SK-N-SH treated with all-trans-retinoic acid at 6 μM for 48 hours (cell line): Measurements from ENCODE around the gene BORCS6.

ENCODE experiments used
- ESRRG ChIP-seq: fragments of 250-450 bp; sonication (Bioruptor Pico); IDR thresholded peaks from 2 replicates; pipeline ENCODE4 v1.6.1; 2021; ENCODE audit warnings: mild to moderate bottlenecking
- PPARA ChIP-seq: fragments of 250-450 bp; sonication (Bioruptor Pico); IDR thresholded peaks from 2 replicates; pipeline ENCODE4 v1.5.0; 2020; ENCODE audit warnings: mild to moderate bottlenecking, borderline replicate concordance
- SNAI2 ChIP-seq: fragments of 250-450 bp; sonication (Bioruptor Pico); IDR thresholded peaks from 2 replicates; pipeline ENCODE4 v1.5.0; 2020; ENCODE audit warnings: mild to moderate bottlenecking, moderate library complexity
- TCF4 ChIP-seq: fragments of 250-450 bp; sonication (Bioruptor Pico); IDR thresholded peaks from 2 replicates; pipeline ENCODE4 v1.8.0; 2021; ENCODE audit warnings: mild to moderate bottlenecking, moderate library complexity, borderline replicate concordance
- TOX ChIP-seq: fragments of 250-450 bp; sonication (Bioruptor Pico); IDR thresholded peaks from 2 replicates; pipeline ENCODE4 v1.8.0; 2021; ENCODE audit warnings: mild to moderate bottlenecking, moderate library complexity, borderline replicate concordance
- ZC3H10 ChIP-seq: fragments of 250-450 bp; sonication (Bioruptor Pico); IDR thresholded peaks from 2 replicates; pipeline ENCODE4 v1.5.1; 2021; ENCODE audit warnings: mild to moderate bottlenecking, moderate library complexity
- ZFP3 ChIP-seq: fragments of 250-450 bp; sonication (Bioruptor Pico); IDR thresholded peaks from 2 replicates; pipeline ENCODE4 v1.5.0; 2020; ENCODE audit warnings: mild to moderate bottlenecking, moderate library complexity
- ZNF565 ChIP-seq: fragments of 450-650 bp; formaldehyde crosslinking; conservative IDR thresholded peaks from 2 replicates; pipeline ENCODE4 v1.5.0; 2020; ENCODE audit warnings: low read depth, mild to moderate bottlenecking, moderate library complexity
- ZNF70 ChIP-seq: fragments of 450-650 bp; formaldehyde crosslinking; IDR thresholded peaks from 2 replicates; pipeline ENCODE4 v1.5.0; 2020; ENCODE audit warnings: mild to moderate bottlenecking, moderate library complexity
- TF ChIP-seq, protein P1 (sequence below): fragments of 250-450 bp; sonication (Bioruptor Pico); IDR thresholded peaks from 2 replicates; pipeline ENCODE4 v1.8.0; 2021; ENCODE audit warnings: low read depth, mild to moderate bottlenecking, moderate library complexity, borderline replicate concordance
- TF ChIP-seq, protein P2 (sequence below): fragments of 250-450 bp; sonication (Bioruptor Pico); IDR thresholded peaks from 2 replicates; pipeline ENCODE4 v1.5.1; 2021; ENCODE audit warnings: mild to moderate bottlenecking, moderate library complexity
- TF ChIP-seq, protein P3 (sequence below): fragments of 250-450 bp; sonication (Bioruptor Pico); IDR thresholded peaks from 2 replicates; pipeline ENCODE4 v1.5.0; 2020; ENCODE audit warnings: mild to moderate bottlenecking, moderate library complexity
- TF ChIP-seq, protein P4 (sequence below): fragments of 250-450 bp; sonication (Bioruptor Pico); IDR thresholded peaks from 2 replicates; pipeline ENCODE4 v1.5.1; 2020; ENCODE audit warnings: low read depth, mild to moderate bottlenecking, moderate library complexity
- TF ChIP-seq, protein P5 (sequence below): fragments of 250-450 bp; sonication (Bioruptor Pico); IDR thresholded peaks from 2 replicates; pipeline ENCODE4 v1.8.0; 2020; ENCODE audit warnings: mild to moderate bottlenecking, moderate library complexity, borderline replicate concordance

DNA sequence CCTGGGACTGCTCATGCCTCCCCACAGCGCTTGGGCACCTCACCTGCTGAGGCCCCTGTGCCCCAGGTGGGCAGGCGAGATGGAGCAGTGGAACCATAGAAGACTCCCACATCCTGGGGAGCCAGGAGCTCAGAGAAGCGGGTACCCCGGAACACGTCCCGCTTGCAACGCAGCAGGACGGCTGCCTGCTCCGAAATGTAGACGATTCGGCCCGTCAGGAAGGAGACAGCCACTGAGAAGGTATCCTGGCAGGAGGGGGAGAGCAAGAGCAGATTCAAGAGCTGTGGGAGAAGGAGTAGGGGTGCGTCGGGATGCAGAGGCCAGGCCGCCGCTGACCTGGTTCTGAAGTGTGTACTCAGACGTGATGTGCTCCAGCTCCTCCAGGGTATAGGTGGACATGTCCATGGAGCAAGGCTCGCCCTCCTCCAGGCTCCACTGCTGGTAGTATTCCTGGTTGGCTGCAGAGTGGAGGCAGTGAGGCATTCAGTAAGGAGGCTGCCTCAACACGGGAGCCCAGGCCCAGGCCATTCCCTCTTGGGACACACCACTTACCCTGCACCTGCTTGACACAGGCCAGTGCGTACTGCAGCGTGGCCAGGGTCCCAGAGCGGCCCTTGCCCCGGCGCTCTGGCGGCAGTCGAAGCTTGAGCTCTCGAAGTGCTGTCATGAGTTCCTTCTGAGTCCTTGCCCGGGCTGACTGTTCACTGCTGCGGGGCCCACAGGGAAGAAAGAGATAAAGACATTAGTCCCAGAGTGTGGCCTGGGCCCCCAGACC is 40.4 kb downstream of the BORCS6 start:
- TF ChIP-seq ZFP3 (CRISPR knock-in tag) (no peak), ESRRG (no peak), PPARA (CRISPR knock-in tag) (no peak), ZNF565 (CRISPR knock-in tag) (no peak), TOX (no peak), TCF4 (no peak), ZNF70 (CRISPR knock-in tag) (no peak), SNAI2 (no peak), ZC3H10 (no peak)
- TF ChIP-seq, protein P1, sequence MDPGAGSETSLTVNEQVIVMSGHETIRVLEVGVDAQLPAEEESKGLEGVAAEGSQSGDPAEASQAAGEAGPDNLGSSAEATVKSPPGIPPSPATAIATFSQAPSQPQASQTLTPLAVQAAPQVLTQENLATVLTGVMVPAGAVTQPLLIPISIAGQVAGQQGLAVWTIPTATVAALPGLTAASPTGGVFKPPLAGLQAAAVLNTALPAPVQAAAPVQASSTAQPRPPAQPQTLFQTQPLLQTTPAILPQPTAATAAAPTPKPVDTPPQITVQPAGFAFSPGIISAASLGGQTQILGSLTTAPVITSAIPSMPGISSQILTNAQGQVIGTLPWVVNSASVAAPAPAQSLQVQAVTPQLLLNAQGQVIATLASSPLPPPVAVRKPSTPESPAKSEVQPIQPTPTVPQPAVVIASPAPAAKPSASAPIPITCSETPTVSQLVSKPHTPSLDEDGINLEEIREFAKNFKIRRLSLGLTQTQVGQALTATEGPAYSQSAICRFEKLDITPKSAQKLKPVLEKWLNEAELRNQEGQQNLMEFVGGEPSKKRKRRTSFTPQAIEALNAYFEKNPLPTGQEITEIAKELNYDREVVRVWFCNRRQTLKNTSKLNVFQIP (CRISPR knock-in tag), result no peak
- TF ChIP-seq, protein P2, sequence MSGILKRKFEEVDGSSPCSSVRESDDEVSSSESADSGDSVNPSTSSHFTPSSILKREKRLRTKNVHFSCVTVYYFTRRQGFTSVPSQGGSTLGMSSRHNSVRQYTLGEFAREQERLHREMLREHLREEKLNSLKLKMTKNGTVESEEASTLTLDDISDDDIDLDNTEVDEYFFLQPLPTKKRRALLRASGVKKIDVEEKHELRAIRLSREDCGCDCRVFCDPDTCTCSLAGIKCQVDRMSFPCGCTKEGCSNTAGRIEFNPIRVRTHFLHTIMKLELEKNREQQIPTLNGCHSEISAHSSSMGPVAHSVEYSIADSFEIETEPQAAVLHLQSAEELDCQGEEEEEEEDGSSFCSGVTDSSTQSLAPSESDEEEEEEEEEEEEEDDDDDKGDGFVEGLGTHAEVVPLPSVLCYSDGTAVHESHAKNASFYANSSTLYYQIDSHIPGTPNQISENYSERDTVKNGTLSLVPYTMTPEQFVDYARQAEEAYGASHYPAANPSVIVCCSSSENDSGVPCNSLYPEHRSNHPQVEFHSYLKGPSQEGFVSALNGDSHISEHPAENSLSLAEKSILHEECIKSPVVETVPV, result no peak
- TF ChIP-seq, protein P3, sequence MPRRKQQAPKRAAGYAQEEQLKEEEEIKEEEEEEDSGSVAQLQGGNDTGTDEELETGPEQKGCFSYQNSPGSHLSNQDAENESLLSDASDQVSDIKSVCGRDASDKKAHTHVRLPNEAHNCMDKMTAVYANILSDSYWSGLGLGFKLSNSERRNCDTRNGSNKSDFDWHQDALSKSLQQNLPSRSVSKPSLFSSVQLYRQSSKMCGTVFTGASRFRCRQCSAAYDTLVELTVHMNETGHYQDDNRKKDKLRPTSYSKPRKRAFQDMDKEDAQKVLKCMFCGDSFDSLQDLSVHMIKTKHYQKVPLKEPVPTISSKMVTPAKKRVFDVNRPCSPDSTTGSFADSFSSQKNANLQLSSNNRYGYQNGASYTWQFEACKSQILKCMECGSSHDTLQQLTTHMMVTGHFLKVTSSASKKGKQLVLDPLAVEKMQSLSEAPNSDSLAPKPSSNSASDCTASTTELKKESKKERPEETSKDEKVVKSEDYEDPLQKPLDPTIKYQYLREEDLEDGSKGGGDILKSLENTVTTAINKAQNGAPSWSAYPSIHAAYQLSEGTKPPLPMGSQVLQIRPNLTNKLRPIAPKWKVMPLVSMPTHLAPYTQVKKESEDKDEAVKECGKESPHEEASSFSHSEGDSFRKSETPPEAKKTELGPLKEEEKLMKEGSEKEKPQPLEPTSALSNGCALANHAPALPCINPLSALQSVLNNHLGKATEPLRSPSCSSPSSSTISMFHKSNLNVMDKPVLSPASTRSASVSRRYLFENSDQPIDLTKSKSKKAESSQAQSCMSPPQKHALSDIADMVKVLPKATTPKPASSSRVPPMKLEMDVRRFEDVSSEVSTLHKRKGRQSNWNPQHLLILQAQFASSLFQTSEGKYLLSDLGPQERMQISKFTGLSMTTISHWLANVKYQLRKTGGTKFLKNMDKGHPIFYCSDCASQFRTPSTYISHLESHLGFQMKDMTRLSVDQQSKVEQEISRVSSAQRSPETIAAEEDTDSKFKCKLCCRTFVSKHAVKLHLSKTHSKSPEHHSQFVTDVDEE (CRISPR knock-in tag), result no peak
- TF ChIP-seq, protein P4, sequence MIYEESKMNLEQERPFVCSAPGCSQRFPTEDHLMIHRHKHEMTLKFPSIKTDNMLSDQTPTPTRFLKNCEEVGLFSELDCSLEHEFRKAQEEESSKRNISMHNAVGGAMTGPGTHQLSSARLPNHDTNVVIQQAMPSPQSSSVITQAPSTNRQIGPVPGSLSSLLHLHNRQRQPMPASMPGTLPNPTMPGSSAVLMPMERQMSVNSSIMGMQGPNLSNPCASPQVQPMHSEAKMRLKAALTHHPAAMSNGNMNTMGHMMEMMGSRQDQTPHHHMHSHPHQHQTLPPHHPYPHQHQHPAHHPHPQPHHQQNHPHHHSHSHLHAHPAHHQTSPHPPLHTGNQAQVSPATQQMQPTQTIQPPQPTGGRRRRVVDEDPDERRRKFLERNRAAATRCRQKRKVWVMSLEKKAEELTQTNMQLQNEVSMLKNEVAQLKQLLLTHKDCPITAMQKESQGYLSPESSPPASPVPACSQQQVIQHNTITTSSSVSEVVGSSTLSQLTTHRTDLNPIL, result no peak
- TF ChIP-seq, protein P5, sequence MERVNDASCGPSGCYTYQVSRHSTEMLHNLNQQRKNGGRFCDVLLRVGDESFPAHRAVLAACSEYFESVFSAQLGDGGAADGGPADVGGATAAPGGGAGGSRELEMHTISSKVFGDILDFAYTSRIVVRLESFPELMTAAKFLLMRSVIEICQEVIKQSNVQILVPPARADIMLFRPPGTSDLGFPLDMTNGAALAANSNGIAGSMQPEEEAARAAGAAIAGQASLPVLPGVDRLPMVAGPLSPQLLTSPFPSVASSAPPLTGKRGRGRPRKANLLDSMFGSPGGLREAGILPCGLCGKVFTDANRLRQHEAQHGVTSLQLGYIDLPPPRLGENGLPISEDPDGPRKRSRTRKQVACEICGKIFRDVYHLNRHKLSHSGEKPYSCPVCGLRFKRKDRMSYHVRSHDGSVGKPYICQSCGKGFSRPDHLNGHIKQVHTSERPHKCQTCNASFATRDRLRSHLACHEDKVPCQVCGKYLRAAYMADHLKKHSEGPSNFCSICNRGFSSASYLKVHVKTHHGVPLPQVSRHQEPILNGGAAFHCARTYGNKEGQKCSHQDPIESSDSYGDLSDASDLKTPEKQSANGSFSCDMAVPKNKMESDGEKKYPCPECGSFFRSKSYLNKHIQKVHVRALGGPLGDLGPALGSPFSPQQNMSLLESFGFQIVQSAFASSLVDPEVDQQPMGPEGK (CRISPR knock-in tag), result no peak
